T-helper 17 cell (primary cell): ENCODE data around the gene MYCN. TPM values are rescaled to one million over a fixed set of nuclear protein-coding genes. Genes with fewer than 3 reads are reported as not detected.

Experiments
- ATAC-seq: fragments of 150-1000 bp; cut with Tn5 transposase; 2 replicates; pipeline ENCODE4 v1.10.0; 2021; ENCODE audit warnings: mild to moderate bottlenecking, moderate library complexity
- DNase-seq, 3 donors: peaks; one replicate each; pipeline versions ENCODE4 v3.0.0 to v3.0.0-alpha.2; 2020 to 2021
- H3K9me3 ChIP-seq: one replicate; pipeline ENCODE4 v1.7.0; 2013; ENCODE audit warnings: low read length, mild to moderate bottlenecking; ENCODE audit not compliant: control insufficient read depth, poor library complexity, severe bottlenecking
- H3K27ac Mint-ChIP-seq: one replicate; pipeline ENCODE4 v1.8.0; 2022; ENCODE audit warnings: mild to moderate bottlenecking, moderate library complexity, mixed read lengths
- H3K27me3 Mint-ChIP-seq: one replicate; pipeline ENCODE4 v1.8.0; 2022; ENCODE audit warnings: mixed read lengths
- H3K36me3 Mint-ChIP-seq: one replicate; pipeline ENCODE4 v1.8.0; 2022; ENCODE audit warnings: low read depth, mixed read lengths
- H3K4me1 Mint-ChIP-seq: one replicate; pipeline ENCODE4 v1.8.0; 2022; ENCODE audit warnings: mild to moderate bottlenecking, mixed read lengths
- H3K4me3 Mint-ChIP-seq: one replicate; pipeline ENCODE4 v1.8.0; 2022; ENCODE audit warnings: mild to moderate bottlenecking, moderate library complexity, mixed read lengths
- total RNA-seq, 4 donors: library from RNA in 2 of 4; stranded (reverse) in 2 of 4; gene quantifications; one replicate each; pipeline ENCODE4 v1.2.3 and lab custom pipeline; 2022 to 2026

Gene MYCN
- total RNA-seq, 2 donors from 2014 or later = 0.37 TPM; not detected in 1

DNA sequence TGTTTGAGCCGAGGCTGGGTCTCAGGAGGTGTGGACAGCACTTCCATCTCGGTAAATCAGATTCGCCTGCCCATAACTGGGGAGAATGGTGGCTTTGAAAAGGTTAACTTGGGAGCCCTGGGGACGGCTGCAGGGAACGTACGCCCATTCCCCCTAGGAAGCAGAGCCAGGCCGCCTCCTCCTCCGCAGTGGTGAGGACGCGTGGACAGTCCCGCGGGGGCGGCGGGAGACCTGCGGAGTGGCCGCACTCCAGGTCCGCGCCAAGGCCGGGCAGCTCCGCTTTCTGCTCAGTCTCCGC lies 845 bp upstream of the MYCN start:
- no peaks in the 10 kb centered on the region for H3K9me3 ChIP-seq
- peaks cover 4% of the 10 kb centered on the region for H3K36me3 Mint-ChIP-seq
- H3K4me3 Mint-ChIP-seq = peak overlapping the region; percentile 73
- H3K27ac Mint-ChIP-seq = no peak overlapping the region
- H3K4me1 Mint-ChIP-seq = peaks cover 17% of the 10 kb centered on the region
- DNase-seq (no peak), ATAC-seq (no peak)
- peaks cover 66% of the 10 kb centered on the region for H3K27me3 Mint-ChIP-seq

DNA sequence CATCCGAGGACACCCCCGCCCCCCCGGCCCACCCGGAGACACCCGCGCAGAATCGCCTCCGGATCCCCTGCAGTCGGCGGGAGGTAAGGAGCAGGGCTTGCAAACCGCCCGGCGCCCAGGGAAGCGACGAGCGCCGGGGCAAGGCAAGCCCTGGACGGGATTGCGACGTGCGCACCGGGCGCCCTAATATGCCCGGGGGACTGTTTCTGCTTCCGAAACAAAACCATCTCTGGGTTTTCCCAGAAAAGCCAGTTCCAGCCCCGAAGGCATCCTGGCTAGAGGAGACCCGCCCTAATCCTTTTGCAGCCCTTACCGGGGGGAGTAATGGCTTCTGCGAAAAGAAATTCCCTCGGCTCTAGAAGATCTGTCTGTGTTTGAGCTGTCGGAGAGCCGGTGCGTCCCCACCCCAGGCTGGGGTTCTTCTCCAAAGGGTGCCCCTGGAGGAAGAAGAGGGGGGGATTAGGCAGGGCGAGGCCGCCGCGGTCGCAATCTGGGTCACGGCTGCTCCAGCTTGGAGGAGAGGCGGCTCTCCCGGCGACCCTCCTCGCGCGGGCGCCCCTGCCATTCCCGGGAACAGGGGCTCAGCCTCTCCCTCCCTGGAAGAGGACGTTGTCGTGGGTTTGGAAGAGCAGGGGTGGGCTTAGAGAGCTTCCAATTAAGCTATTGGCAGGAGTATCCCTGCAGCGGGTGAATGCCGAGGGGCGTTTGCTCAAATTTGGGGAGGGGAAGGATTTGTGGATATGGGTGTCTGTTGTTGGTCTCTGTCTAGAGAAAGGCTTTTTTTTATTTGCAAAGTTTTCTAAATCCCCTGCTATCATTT lies 521 bp downstream of the MYCN start:
- ATAC-seq (no peak), DNase-seq (no peak)
- Mint-ChIP-seq H3K27ac (no peak overlapping the region), H3K4me3 (peak overlapping the region; percentile 78), H3K36me3 (peaks cover 4% of the 10 kb centered on the region), H3K27me3 (peaks cover 71% of the 10 kb centered on the region), H3K4me1 (peaks cover 17% of the 10 kb centered on the region)
- H3K9me3 ChIP-seq = no peaks in the 10 kb centered on the region

DNA sequence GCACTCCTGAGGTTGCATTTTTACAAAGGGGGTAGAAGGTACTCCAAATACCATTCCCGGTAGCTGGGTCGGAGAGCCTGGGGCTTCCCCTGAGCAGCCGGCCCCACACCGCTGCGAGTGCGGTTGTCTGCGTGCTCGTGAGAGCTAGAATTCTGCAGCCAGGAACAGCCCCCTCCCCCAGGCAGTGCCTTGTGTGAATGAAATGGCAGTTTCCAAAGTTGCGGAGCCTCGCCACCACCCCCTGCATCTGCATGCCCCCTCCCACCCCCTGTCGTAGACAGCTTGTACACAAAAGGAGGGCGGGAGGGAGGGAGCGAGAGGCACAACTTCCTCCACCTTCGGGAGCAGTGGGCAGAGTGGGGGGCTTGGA lies 1.1 kb downstream of the MYCN start:
- peak overlapping the region; percentile 78 for H3K4me3 Mint-ChIP-seq
- H3K27me3 Mint-ChIP-seq = peaks cover 72% of the 10 kb centered on the region
- H3K4me1 Mint-ChIP-seq = peaks cover 17% of the 10 kb centered on the region
- no peaks in the 10 kb centered on the region for H3K9me3 ChIP-seq
- no peak for DNase-seq
- peaks cover 4% of the 10 kb centered on the region for H3K36me3 Mint-ChIP-seq
- H3K27ac Mint-ChIP-seq = no peak overlapping the region
- ATAC-seq = no peak

DNA sequence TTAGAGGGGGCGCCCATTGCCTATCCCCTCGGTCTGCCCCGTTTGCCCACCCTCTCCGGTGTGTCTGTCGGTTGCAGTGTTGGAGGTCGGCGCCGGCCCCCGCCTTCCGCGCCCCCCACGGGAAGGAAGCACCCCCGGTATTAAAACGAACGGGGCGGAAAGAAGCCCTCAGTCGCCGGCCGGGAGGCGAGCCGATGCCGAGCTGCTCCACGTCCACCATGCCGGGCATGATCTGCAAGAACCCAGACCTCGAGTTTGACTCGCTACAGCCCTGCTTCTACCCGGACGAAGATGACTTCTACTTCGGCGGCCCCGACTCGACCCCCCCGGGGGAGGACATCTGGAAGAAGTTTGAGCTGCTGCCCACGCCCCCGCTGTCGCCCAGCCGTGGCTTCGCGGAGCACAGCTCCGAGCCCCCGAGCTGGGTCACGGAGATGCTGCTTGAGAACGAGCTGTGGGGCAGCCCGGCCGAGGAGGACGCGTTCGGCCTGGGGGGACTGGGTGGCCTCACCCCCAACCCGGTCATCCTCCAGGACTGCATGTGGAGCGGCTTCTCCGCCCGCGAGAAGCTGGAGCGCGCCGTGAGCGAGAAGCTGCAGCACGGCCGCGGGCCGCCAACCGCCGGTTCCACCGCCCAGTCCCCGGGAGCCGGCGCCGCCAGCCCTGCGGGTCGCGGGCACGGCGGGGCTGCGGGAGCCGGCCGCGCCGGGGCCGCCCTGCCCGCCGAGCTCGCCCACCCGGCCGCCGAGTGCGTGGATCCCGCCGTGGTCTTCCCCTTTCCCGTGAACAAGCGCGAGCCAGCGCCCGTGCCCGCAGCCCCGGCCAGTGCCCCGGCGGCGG lies 1.7 kb downstream of the MYCN start:
- DNase-seq (no peak), ATAC-seq (no peak)
- H3K9me3 ChIP-seq = no peaks in the 10 kb centered on the region
- Mint-ChIP-seq H3K27ac (no peak overlapping the region), H3K4me3 (peak overlapping the region; percentile 39), H3K4me1 (peaks cover 17% of the 10 kb centered on the region), H3K36me3 (peaks cover 4% of the 10 kb centered on the region), H3K27me3 (peaks cover 67% of the 10 kb centered on the region)

DNA sequence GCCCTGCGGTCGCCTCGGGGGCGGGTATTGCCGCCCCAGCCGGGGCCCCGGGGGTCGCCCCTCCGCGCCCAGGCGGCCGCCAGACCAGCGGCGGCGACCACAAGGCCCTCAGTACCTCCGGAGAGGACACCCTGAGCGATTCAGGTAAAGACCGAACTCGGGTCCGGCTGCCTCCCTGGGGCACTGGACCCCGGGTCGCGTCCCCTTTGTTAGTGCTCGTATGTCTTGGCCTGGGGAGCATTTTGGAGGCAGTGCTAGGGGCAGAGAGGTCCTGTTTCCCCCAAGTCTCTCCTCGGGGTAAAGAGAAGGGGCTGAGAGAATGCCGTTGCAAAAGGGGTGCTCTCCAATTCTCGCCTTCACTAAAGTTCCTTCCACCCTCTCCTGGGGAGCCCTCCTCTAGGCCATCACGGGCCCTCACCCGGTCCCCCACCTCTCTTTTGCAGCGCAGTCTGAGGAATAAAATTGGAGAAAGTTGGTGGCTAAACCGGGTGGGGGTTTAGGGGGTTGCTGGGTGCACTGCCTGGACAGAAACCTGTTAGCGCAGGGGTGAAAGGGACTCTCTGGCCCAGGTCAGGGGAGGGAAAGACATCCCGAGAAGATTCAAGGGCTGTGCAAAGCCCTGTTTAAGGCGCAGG lies 2.5 kb downstream of the MYCN start:
- Mint-ChIP-seq H3K4me1 (peaks cover 17% of the 10 kb centered on the region), H3K36me3 (peaks cover 4% of the 10 kb centered on the region), H3K4me3 (peak overlapping the region; percentile 73), H3K27ac (no peak overlapping the region), H3K27me3 (peaks cover 64% of the 10 kb centered on the region)
- H3K9me3 ChIP-seq = no peaks in the 10 kb centered on the region
- DNase-seq = no peak
- ATAC-seq = no peak

DNA sequence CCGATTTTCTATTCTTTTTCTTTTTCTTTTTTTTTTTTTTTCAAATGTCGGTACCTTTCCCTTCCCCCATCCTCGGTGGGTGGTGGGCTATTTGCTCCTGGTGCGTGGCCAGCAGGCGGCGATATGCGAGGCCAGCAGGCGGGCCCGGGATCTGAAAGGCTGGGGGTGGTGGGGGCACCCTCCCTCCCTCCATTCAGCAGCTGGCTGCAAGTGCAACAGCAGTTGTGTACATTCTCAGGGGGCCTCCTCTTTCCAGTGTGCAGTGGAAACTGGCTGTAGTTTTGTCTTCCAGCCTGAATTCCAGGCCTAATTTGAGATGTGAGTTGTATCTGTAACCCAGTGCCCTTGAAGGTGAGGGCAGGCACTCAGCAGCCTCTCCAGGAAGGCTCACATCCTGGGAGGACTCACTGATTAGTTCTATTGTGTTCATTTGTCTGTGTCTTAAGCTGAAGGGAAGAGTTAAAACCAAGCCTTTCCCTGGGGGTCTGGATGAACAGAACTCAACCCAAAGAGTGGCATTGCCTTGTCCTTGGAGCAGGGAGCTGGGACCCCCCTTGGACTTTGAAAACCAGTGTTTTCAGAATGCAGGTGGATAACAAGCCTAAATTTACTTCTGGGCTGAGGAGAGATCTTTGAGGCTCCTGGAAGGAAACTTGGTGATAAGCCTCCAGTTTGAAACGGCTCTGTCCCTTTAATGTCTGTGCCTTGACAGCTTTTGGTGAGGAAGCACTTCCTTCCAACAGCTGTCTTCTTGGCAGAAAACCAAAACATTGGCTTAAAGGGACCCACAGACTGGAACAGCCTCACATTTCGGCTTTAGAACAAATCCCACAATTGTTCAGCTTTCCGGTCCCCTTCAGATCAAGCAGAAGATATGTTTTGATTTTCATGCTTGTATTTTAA lies 3.3 kb downstream of the MYCN start:
- peaks cover 4% of the 10 kb centered on the region for H3K36me3 Mint-ChIP-seq
- H3K4me1 Mint-ChIP-seq = peaks cover 14% of the 10 kb centered on the region
- peaks cover 60% of the 10 kb centered on the region for H3K27me3 Mint-ChIP-seq
- no peak overlapping the region for H3K27ac Mint-ChIP-seq
- ATAC-seq (no peak), DNase-seq (no peak)
- no peaks in the 10 kb centered on the region for H3K9me3 ChIP-seq
- H3K4me3 Mint-ChIP-seq = peak overlapping the region; percentile 73

DNA sequence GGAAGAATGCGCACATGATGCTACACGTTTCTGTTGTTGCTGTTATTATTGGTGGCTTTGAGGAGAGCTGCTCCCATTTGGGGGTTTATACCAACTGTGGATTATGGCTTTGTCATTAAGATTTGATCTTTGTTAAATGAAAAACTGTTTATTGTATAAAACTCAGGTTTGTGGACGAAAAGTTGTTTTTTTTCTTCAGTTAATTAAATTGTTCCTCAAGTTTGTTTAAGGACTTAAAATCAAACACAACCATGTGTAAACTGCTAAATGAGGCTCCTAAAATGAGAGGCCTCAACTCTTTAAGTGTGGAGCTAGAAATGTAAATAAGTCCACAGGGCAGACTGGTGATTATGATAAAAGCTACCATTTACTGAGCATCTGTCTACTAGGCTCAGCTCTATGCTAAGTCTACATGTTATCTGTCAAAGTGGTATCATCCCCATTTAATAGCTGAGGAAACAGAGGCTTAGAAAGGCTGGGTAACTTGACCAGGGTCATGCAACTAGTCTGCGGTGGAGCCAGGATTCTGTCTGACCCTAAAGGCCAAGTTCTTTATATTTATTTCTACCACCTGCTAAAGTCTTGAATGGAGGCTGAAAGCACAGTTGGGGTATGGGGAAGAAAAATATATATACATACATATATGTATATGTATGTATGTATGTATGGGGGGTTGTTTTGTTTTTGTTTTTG lies 4.1 kb downstream of the MYCN start:
- H3K27ac Mint-ChIP-seq = no peak overlapping the region
- no peaks in the 10 kb centered on the region for H3K9me3 ChIP-seq
- H3K4me3 Mint-ChIP-seq = no peak overlapping the region
- H3K4me1 Mint-ChIP-seq = peaks cover 14% of the 10 kb centered on the region
- H3K27me3 Mint-ChIP-seq = peaks cover 60% of the 10 kb centered on the region
- H3K36me3 Mint-ChIP-seq = peaks cover 4% of the 10 kb centered on the region
- ATAC-seq = no peak
- DNase-seq = no peak

- DNase-seq = no peak
- no peaks in the 10 kb centered on the region for H3K9me3 ChIP-seq
- peaks cover 64% of the 10 kb centered on the region for H3K27me3 Mint-ChIP-seq
- H3K4me3 Mint-ChIP-seq = no peak overlapping the region
- peaks cover 1% of the 10 kb centered on the region for H3K36me3 Mint-ChIP-seq
- H3K4me1 Mint-ChIP-seq = peaks cover 7% of the 10 kb centered on the region
- no peak for ATAC-seq
- no peak overlapping the region for H3K27ac Mint-ChIP-seq
Observed at GRCh38 chr2:15945909-15946705, 5.8 kb downstream of the MYCN start.

DNA sequence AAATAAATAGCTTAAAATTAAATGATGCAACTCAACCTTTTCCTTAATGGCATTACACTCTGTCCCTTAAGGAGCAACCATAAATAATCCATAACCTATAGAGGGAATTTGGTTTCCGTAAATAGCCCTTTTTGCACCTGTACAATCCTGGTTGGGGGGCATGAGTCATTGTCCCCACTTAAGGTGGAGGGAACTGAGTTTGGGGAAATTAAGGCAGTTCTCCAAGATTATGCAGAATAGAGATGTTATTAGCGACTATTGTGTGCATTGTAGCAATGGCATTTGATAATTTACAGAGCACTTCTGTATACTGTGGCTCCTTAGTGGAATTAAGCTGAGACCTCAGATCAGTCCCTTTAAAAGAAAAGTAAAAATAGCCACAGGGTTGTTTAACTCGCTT lies 6.6 kb downstream of the MYCN start:
- no peak overlapping the region for H3K4me3 Mint-ChIP-seq
- no peaks in the 10 kb centered on the region for H3K9me3 ChIP-seq
- no peak overlapping the region for H3K27ac Mint-ChIP-seq
- H3K36me3 Mint-ChIP-seq = no peaks in the 10 kb centered on the region
- ATAC-seq = no peak
- peaks cover 65% of the 10 kb centered on the region for H3K27me3 Mint-ChIP-seq
- DNase-seq = no peak
- H3K4me1 Mint-ChIP-seq = peaks cover 4% of the 10 kb centered on the region

- DNase-seq (no peak), ATAC-seq (no peak)
- H3K4me3 Mint-ChIP-seq = no peak overlapping the region
- no peaks in the 10 kb centered on the region for H3K36me3 Mint-ChIP-seq
- no peaks in the 10 kb centered on the region for H3K9me3 ChIP-seq
- H3K27ac Mint-ChIP-seq = no peak overlapping the region
- H3K4me1 Mint-ChIP-seq = peaks cover 4% of the 10 kb centered on the region
- H3K27me3 Mint-ChIP-seq = peaks cover 65% of the 10 kb centered on the region
Observed at GRCh38 chr2:15947431-15947830, 7.1 kb downstream of the MYCN start.

DNA sequence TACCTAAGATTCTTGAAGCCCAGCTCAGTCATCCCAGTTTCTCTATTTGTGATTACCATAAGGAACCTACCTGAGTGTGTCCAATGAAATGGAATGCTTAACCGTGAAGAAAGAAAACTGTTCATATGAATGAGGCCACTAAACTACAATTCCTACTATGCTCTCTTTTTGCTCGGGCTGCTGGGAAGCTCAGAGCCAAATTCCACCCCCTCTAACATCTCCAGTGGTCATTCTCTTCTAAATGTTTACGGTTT lies 8.3 kb downstream of the MYCN start:
- DNase-seq = no peak
- no peaks in the 10 kb centered on the region for H3K4me1 Mint-ChIP-seq
- peaks cover 56% of the 10 kb centered on the region for H3K27me3 Mint-ChIP-seq
- no peak overlapping the region for H3K27ac Mint-ChIP-seq
- no peaks in the 10 kb centered on the region for H3K36me3 Mint-ChIP-seq
- H3K9me3 ChIP-seq = no peaks in the 10 kb centered on the region
- no peak overlapping the region for H3K4me3 Mint-ChIP-seq
- no peak for ATAC-seq

- no peaks in the 10 kb centered on the region for H3K36me3 Mint-ChIP-seq
- ATAC-seq = no peak
Observed at GRCh38 chr2:15949126-15949525, 8.8 kb downstream of the MYCN start.

More at GRCh38 chr2:15949126-15949525, 8.8 kb downstream of the MYCN start:
- no peak overlapping the region for H3K27ac Mint-ChIP-seq
- H3K4me3 Mint-ChIP-seq = no peak overlapping the region
- peaks cover 51% of the 10 kb centered on the region for H3K27me3 Mint-ChIP-seq
- DNase-seq = no peak
- H3K4me1 Mint-ChIP-seq = no peaks in the 10 kb centered on the region
- H3K9me3 ChIP-seq = no peaks in the 10 kb centered on the region
